GM12892 (cell line): ENCODE data around the gene FUT1.

Source experiments
- POLR2A ChIP-seq: IDR thresholded peaks from 2 replicates; pipeline ENCODE4 v1.6.1; 2011; ENCODE audit warnings: low read depth, low read length, control low read depth
- POLR2AphosphoS5 ChIP-seq: IDR thresholded peaks from 2 replicates; pipeline ENCODE4 v1.6.1; 2011; ENCODE audit warnings: low read depth, low read length, control low read depth
- TAF1 ChIP-seq: IDR thresholded peaks from 2 replicates; pipeline ENCODE4 v1.6.1; 2011; ENCODE audit warnings: low read depth, mild to moderate bottlenecking, control low read depth, low read length, borderline replicate concordance

DNA sequence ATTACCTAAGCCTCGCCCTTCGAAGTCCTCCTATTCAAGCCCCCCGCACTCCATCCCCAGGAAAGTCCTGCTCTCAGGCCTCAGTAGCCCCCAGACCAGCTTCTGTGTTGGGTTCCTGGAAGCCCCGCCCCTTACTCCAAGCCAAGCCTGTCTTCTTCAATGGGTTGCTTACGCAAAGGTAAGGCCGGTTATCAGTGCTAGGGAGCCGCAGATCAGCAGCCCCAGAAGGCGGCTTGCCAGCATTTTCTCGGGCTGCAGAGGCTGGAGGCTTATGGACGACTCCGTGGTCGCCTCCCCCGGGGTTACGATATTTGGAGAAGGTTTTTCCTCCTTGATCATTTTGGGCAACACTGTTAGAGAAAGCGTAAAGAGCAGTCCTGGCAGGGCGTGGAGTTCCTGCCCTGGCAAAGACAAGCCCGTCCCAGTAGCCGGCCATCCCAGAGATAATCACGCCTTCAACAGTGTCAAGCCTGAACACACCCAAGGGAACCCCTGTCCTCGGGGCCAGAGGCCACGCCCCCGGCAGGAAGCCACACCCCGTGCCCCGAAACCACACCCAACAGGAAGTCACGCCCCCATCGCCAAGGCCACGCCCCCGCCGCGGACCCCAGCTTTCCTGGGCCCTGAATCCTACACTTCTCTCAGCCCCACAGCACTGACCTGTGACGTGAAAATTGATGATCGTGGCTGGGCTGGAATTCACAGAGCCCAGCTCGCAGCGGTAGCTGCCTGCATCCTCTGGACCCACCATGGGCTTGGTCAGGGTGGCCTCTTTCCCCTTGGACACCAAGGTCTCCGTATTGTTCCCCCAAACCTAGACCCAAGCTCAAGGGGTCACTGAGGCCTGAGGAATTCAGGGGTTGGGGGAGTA is 11.1 kb downstream of the FUT1 start:
- TF ChIP-seq TAF1 (no peak), POLR2A (no peak), POLR2AphosphoS5 (no peak)
